GM19240 (cell line): ENCODE measurements around the gene SPAG6.
"Not testable (repeated sequence)": the region's sequence is repeated elsewhere in the genome, so short reads cannot be mapped to it uniquely, and the experiment has no call there.

Experiments
- DNase-seq: peaks from one replicate; pipeline ENCODE4 v3.0.0; 2011; ENCODE audit warnings: low spot score; ENCODE audit not compliant: insufficient read length

Gene SPAG6

GRCh38 chr10:22341190-22341925 is 3.9 kb upstream of the SPAG6 start:
- DNase-seq: no peak

- DNase-seq: no peak
These were observed 3.4 kb upstream of the SPAG6 start for GRCh38 chr10:22341926-22342196.

- no peak for DNase-seq
These were observed 2.9 kb upstream of the SPAG6 start for GRCh38 chr10:22342421-22342820.

- no peak for DNase-seq
These were observed 1.6 kb upstream of the SPAG6 start for GRCh38 chr10:22343731-22344130.

GRCh38 chr10:22344249-22344648 is 1.0 kb upstream of the SPAG6 start:
- no peak for DNase-seq

GRCh38 chr10:22344781-22345300 is 455 bp upstream of the SPAG6 start:
- no peak for DNase-seq

- DNase-seq: no peak
These were observed 883 bp downstream of the SPAG6 start for GRCh38 chr10:22346096-22346661.

- no peak for DNase-seq
These were observed 4.5 kb downstream of the SPAG6 start for GRCh38 chr10:22349755-22350154.

GRCh38 chr10:22351131-22351703 is 5.9 kb downstream of the SPAG6 start:
- no peak for DNase-seq

GRCh38 chr10:22356324-22356873 is 11.1 kb downstream of the SPAG6 start:
- no peak for DNase-seq

GRCh38 chr10:22357770-22358169 is 12.5 kb downstream of the SPAG6 start:
- DNase-seq: not testable (repeated sequence)

GRCh38 chr10:22363305-22363704 is 18.0 kb downstream of the SPAG6 start:
- DNase-seq: no peak

GRCh38 chr10:22364407-22365140 is 19.3 kb downstream of the SPAG6 start:
- no peak for DNase-seq

- no peak for DNase-seq
These were observed 19.9 kb downstream of the SPAG6 start for GRCh38 chr10:22365233-22365632.

- DNase-seq: no peak
These were observed 20.5 kb downstream of the SPAG6 start for GRCh38 chr10:22365644-22366434.

GRCh38 chr10:22366435-22366703 is 21.1 kb downstream of the SPAG6 start:
- DNase-seq: no peak

- DNase-seq: no peak
These were observed 21.5 kb downstream of the SPAG6 start for GRCh38 chr10:22366771-22367170.

- no peak for DNase-seq
These were observed 22.2 kb downstream of the SPAG6 start for GRCh38 chr10:22367471-22367870.

GRCh38 chr10:22368402-22368801 is 23.1 kb downstream of the SPAG6 start:
- DNase-seq: no peak

- no peak for DNase-seq
These were observed 23.7 kb downstream of the SPAG6 start for GRCh38 chr10:22368981-22369380.

GRCh38 chr10:22369434-22370072 is 24.3 kb downstream of the SPAG6 start:
- DNase-seq: no peak
